ENCODE measurements around the gene CD44. TPM values are rescaled to one million over a fixed set of nuclear protein-coding genes. Genes with fewer than 3 reads are reported as not detected.

Gene CD44
- total RNA-seq, 1 experiment from 2014 or later: 6.1 TPM

DNA sequence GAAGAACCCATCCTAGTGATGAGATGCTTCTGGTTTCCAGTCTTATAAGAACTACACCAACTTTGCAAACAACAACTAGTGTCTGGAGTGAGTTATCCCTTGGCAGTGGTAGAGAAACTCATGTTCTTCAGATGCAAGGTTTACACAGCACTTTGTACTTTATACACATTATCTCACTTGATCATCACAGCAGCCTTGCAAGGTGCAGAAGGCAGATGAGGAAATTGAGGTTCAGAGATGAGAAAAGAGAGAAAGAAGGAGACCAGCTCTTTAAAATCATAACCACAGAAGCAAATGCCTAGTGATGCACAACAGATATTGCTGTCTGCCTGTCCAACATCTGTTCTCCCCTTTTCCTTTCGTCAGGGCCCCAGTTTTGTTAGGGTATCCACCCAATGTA is 16.7 kb upstream of the CD44 start:
- H2BK5ac ChIP-seq (ENCODE audit: insufficient read length, low read length): no peak overlapping the region
- H2BK12ac ChIP-seq (ENCODE audit: insufficient read length, low read depth, low read length): no peak overlapping the region
- H4K5ac ChIP-seq (ENCODE audit: insufficient read length, low read depth, low read length): no peak overlapping the region
- no peak overlapping the region for H2AFZ ChIP-seq (ENCODE audit: low read length)
- no peaks in the 10 kb centered on the region for H3K23me2 ChIP-seq (ENCODE audit: insufficient read length, low read depth, low read length, poor library complexity, severe bottlenecking)
- H2BK20ac ChIP-seq (ENCODE audit: low read depth, low read length, poor library complexity, severe bottlenecking): no peak overlapping the region
- Mint-ChIP-seq H3K4me1 (peaks cover 0 to 4% of the 10 kb centered on the region in 2 experiments; a peak in 2 of 4 replicates), H3K36me3 (ENCODE audit: insufficient read depth in 1 of 3, low read depth in 3 of 3) (no peaks in the 10 kb centered on the region), H3K27me3 (ENCODE audit: low read depth) (peaks cover 29% of the 10 kb centered on the region), H3K9me3 (no peaks in the 10 kb centered on the region), H3K27ac (no peak overlapping the region), H3K4me3 (no peak overlapping the region)
- H3K79me2 ChIP-seq (ENCODE audit: insufficient read depth, low read length): no peaks in the 10 kb centered on the region
- H4K91ac ChIP-seq (ENCODE audit: insufficient read length, low read depth, low read length): no peak overlapping the region
- H3K9ac ChIP-seq (ENCODE audit: extremely low read depth, insufficient read length, low read length): no peak overlapping the region
- no peak overlapping the region for H3K23ac ChIP-seq (ENCODE audit: insufficient read length, low read depth, low read length)
- H3K14ac ChIP-seq (ENCODE audit: insufficient read depth, low read length): no peak overlapping the region
- no peaks in the 10 kb centered on the region for H3K27me3 ChIP-seq (ENCODE audit: insufficient read depth, low read length)
- WGBS (ENCODE audit: extremely low coverage, insufficient read length, low lambda C conversion rate): no CpG with 5 or more reads among the region's 1 CpG
- no peaks in the 10 kb centered on the region for H4K20me1 ChIP-seq (ENCODE audit: control insufficient read depth, insufficient read depth, insufficient read length)
- no peak overlapping the region for H3K18ac ChIP-seq (ENCODE audit: insufficient read length, low read depth, low read length)
- no peak overlapping the region for H2BK120ac ChIP-seq (ENCODE audit: low read depth, low read length, poor library complexity, severe bottlenecking)
- no peak overlapping the region for H3K4ac ChIP-seq (ENCODE audit: low read depth, low read length)
- H3K79me1 ChIP-seq (ENCODE audit: insufficient read depth, low read depth, low read length, poor library complexity, severe bottlenecking): no peaks in the 10 kb centered on the region
- H3K27ac ChIP-seq (ENCODE audit: insufficient read length, low read depth, low read length): no peak overlapping the region
- H4K8ac ChIP-seq (replicated peaks; ENCODE audit: insufficient read length, low read depth, low read length): no peak overlapping the region
- no peak overlapping the region for H3T11ph ChIP-seq (ENCODE audit: low read length)
- H2BK15ac ChIP-seq (ENCODE audit: low read depth, low read length): no peak overlapping the region
- H3K4me2 ChIP-seq (ENCODE audit: insufficient read depth, insufficient read length, low read length): no peak overlapping the region
- H2AK5ac ChIP-seq (ENCODE audit: insufficient read length, low read length): no peak overlapping the region
- no peak for DNase-seq
- no peaks in the 10 kb centered on the region for H3K9me3 ChIP-seq (ENCODE audit: control insufficient read depth, low read depth, low read length)
- no peak for TF ChIP-seq CTCF (conservative IDR thresholded peaks at IDR 0.05)
- H3K4me1 ChIP-seq (ENCODE audit: insufficient read depth, low read length): no peaks in the 10 kb centered on the region
- no peak overlapping the region for H3K56ac ChIP-seq (ENCODE audit: insufficient read length, low read depth, low read length)
